GM12874 (cell line): ENCODE data around the gene LARGE1.

Experiments used
- TF ChIP-seq, protein P1 (sequence below): IDR thresholded peaks from 2 replicates; pipeline ENCODE4 v1.5.1; 2011; ENCODE audit warnings: low read depth, mild to moderate bottlenecking, control low read depth, low read length, moderate library complexity; ENCODE audit not compliant: insufficient read depth

The LARGE1 gene

DNA sequence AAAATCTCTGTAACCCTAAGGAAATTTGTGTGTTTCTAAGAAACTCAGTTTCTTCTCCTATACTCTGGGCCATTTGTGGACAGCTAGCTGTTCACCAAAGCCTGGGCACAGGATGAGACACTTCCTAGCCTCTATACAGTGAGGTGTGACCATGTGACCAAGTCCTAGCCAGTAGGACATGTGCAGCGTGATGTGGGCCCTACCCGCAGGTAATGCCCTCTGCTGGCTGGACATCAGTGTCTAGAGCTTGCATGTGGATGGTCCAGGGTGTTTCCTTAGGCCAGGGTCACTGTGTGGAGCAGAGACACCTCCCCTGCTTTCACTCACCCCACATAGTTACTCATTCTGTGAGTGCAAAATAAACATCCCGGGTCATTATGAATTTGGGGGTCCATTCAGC is 100.5 kb downstream of the LARGE1 start:
- TF ChIP-seq, protein P1, sequence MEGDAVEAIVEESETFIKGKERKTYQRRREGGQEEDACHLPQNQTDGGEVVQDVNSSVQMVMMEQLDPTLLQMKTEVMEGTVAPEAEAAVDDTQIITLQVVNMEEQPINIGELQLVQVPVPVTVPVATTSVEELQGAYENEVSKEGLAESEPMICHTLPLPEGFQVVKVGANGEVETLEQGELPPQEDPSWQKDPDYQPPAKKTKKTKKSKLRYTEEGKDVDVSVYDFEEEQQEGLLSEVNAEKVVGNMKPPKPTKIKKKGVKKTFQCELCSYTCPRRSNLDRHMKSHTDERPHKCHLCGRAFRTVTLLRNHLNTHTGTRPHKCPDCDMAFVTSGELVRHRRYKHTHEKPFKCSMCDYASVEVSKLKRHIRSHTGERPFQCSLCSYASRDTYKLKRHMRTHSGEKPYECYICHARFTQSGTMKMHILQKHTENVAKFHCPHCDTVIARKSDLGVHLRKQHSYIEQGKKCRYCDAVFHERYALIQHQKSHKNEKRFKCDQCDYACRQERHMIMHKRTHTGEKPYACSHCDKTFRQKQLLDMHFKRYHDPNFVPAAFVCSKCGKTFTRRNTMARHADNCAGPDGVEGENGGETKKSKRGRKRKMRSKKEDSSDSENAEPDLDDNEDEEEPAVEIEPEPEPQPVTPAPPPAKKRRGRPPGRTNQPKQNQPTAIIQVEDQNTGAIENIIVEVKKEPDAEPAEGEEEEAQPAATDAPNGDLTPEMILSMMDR, result no peak

DNA sequence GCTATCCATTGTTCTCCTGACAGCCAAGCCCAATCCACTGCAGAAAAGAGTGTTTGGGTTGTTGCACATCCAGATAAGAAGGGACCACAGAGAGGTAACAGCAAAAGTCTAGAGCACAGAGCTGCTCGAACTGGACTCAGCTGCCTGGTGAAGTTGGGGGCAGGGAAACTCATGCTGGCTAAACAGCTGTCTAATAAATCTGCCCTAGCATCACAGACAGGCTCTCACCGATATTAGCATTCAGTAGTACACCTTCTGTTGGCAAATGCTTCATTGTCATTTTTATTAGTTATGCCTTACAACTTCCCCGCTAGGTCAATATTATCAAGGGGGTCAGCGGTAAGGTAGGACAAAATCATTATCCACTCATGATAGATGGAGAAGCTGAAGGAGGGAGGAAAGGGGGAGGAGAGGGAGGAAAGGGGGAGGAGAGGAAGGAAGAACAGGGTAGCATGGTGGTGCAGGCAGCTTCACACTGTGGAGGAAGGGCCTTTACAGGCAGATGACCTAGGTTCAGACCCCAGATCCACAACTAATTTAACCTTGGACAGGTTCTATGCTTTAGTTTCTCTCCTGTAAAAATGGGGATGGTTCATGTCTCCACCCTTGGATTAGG is 102.7 kb downstream of the LARGE1 start:
- TF ChIP-seq, protein P1, result no peak

DNA sequence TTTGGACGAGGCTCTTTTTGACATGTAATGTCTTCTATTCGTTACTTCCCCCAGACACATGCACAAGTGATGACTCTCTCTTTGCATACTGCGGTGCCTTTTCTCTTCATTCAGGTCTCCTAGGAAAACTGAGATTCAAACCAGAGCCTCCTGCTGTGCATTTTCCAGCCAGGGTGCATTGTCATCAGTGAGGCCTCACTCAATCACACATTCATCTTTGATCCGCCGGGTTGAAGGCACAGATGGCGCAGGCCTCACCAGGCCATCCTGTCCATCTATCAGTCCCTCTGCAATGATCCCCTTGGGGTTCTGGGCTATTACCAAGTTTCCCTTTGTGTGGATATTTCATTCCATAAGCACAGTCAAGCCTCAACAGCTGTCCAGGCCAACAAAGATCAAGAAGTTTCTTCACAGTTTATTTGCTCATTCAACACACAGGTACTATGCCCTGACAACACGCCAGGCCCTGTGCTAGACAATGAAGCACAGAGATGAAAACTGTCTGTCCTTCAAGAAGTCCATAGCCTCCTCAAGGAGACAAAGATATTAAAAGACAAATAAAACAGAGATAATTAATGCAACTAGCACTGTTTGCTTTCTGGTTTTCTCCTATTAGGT is 107.8 kb downstream of the LARGE1 start:
- TF ChIP-seq, protein P1, result no peak

DNA sequence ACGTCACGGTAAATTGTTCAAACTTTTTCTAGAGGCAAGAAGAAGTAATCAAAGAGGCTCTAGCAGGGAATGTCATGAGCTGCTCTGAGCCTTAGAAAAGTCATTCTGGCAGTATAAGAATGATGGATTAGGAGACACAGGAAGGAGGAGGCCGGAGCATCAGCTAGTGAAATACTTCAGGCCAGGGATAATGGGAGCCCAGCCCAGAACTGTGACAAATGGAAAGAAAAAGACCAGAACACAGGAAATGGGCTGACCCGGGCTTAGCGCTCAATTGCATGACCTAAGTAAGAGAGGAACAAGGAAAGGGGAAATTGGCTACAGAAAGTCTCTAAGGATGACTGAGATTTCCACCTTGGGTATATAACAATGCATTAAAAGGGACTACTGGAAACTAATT is 108.6 kb downstream of the LARGE1 start:
- TF ChIP-seq, protein P1, result no peak

DNA sequence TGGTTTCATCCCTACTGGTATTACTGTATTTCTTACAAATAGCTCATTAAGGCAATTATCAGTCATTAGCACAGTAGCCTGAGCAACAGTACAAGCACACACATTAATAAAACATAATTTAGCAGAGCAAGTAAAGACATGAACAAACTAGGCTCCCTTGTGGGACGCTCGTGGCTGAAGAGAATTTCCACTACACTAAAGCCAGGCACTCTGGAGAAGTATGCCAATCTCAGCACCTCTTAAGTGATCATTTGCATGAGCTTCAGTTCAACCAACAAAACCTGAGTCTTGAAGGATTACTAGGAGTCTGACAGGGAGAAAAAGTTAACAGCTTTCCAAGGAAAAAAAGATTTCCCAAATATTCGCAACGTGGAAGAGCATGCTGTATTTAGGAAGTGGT is 109.1 kb downstream of the LARGE1 start:
- TF ChIP-seq, protein P1, result no peak

DNA sequence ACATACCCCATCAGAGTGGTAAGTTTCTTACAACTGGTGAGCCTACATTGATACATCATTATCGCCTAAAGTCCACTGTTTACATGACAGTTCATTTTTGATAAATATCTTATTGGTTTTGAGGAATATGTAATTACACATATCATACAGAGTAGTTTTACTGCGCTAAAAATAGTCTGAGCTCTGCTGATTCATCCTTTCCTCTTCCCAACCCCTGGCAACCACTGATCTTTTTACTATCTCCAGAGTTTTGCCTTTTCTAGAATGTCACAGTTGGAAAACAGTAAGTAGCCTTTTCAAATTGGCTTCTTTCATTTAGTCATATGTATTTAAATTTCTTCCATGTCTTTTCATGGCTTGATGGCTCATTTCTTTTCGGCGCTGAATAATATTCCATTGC is 112.8 kb downstream of the LARGE1 start:
- TF ChIP-seq, protein P1, result no peak

DNA sequence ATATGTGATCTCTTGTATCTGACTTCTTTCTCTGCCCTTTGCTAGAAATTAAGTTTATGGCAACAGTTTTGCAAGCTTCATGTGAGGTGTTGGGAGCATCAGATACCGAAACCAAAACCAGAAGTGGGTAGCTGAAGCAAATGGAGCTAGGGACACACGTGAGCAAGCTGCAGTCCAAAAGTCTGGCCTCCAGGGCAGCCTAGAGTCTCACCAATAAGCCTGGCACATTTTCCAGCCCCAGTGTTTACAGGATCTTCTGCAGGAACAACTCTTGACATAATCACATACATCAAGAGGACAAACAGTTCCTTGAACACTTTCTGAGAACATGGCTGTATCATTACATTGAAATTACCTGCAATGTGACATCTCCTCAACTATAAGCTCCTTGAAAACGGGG is 114.1 kb downstream of the LARGE1 start:
- TF ChIP-seq, protein P1, result no peak
